Uterus (tissue), 2 donors: Measurements from ENCODE around the gene PAQR5.

Experiments used
- POLR2A ChIP-seq, 2 donors: fragments of 450-650 bp; IDR thresholded peaks; one replicate each; pipeline ENCODE4 v1.6.1; 2016; ENCODE audit warnings: antibody characterized with exemption in 2 of 2, mild to moderate bottlenecking in 1 of 2, moderate library complexity in 1 of 2
- TF ChIP-seq, protein P1 (sequence below), 4 experiments: fragments of 200-600 bp in 2 of 4; fragments of 450-650 bp in 2 of 4; sonication (generic) in 2 of 4; IDR thresholded peaks; one replicate each; pipeline ENCODE4 v1.5.1; 2016 to 2019; ENCODE audit warnings: antibody characterized with exemption in 4 of 4, mild to moderate bottlenecking in 2 of 4, moderate library complexity in 1 of 4

DNA sequence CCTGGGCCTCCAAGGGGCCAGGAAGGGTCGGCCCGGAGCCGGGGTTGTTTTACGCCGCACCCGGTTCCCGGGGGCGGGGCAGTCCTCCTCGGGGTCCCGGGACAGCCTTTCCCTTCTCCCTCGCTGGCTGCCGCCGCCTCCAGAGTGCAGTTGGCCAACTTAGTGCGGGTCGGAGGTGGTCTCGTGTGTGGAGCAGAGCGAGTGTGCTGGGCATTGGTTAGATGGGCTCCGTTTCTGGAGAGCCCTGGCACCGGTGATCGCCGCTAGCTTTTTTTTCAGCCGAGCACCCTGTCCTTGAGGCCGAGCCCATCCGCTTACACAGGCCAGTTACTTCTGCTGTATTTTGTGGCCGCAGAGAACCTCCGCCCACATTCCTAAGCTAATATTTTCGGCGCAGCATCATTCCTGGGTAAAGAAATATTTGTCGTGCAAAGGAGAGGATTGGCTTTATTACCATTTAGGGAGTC lies 116.0 kb downstream of the PAQR5 start:
- TF ChIP-seq POLR2A (IDR thresholded peaks at IDR 0.05), result no peak
- TF ChIP-seq, protein P1, sequence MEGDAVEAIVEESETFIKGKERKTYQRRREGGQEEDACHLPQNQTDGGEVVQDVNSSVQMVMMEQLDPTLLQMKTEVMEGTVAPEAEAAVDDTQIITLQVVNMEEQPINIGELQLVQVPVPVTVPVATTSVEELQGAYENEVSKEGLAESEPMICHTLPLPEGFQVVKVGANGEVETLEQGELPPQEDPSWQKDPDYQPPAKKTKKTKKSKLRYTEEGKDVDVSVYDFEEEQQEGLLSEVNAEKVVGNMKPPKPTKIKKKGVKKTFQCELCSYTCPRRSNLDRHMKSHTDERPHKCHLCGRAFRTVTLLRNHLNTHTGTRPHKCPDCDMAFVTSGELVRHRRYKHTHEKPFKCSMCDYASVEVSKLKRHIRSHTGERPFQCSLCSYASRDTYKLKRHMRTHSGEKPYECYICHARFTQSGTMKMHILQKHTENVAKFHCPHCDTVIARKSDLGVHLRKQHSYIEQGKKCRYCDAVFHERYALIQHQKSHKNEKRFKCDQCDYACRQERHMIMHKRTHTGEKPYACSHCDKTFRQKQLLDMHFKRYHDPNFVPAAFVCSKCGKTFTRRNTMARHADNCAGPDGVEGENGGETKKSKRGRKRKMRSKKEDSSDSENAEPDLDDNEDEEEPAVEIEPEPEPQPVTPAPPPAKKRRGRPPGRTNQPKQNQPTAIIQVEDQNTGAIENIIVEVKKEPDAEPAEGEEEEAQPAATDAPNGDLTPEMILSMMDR (IDR thresholded peaks at IDR 0.05), result no peak
